ENCODE measurements around the gene C9orf78.

C9orf78 gene

GRCh38 chr9:129874261-129875101 lies 39.4 kb upstream of the C9orf78 start:
- DNase-seq (ENCODE audit: insufficient read length, low spot score) (no peak), FAIRE-seq (no peak)
- TF ChIP-seq POLR2A (IDR thresholded peaks at IDR 0.05; ENCODE audit: low read depth, low read length): no peak

GRCh38 chr9:129873563-129874190 lies 38.6 kb upstream of the C9orf78 start:
- no peak for FAIRE-seq
- no peak for DNase-seq (ENCODE audit: insufficient read length, low spot score)
- TF ChIP-seq POLR2A (IDR thresholded peaks at IDR 0.05; ENCODE audit: low read depth, low read length): no peak

GRCh38 chr9:129871046-129871445 lies 36.0 kb upstream of the C9orf78 start:
- no peak for DNase-seq (ENCODE audit: insufficient read length, low spot score)
- no peak for FAIRE-seq
- no peak for TF ChIP-seq POLR2A (IDR thresholded peaks at IDR 0.05; ENCODE audit: low read depth, low read length)

GRCh38 chr9:129869585-129870501 lies 34.8 kb upstream of the C9orf78 start:
- no peak for DNase-seq (ENCODE audit: insufficient read length, low spot score)
- no peak for FAIRE-seq
- TF ChIP-seq POLR2A (IDR thresholded peaks at IDR 0.05; ENCODE audit: low read depth, low read length): no peak

DNA sequence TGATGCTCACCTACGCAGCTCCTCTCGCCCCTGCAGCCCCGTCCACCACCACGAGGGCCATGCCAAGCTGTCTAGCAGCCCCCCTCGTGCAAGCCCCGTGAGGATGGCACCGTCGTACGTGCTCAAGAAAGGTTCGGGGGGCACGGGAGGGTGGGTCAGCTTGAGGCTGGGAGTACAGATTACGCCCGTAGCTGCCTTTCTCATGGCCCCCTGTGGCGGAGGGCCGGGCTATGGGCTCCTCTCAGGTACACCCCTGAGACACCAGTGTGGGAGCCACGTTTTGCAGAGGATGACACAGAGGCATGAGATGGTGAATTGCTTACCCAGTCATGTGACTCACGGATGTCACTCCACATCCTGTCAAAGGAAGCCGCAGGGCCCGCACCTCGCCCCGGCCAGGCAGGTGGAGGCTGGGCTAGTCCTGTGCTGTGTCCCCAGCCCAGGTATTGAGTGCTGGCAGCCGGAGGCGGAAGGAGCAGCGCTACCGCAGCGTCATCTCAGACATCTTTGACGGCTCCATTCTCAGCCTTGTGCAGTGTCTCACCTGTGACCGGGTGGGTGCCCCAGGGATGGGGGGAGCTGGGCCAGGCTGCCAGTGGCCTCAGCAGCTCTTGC lies 33.9 kb upstream of the C9orf78 start:
- DNase-seq (ENCODE audit: insufficient read length, low spot score): no peak
- TF ChIP-seq POLR2A (IDR thresholded peaks at IDR 0.05; ENCODE audit: low read depth, low read length): no peak
- no peak for FAIRE-seq

DNA sequence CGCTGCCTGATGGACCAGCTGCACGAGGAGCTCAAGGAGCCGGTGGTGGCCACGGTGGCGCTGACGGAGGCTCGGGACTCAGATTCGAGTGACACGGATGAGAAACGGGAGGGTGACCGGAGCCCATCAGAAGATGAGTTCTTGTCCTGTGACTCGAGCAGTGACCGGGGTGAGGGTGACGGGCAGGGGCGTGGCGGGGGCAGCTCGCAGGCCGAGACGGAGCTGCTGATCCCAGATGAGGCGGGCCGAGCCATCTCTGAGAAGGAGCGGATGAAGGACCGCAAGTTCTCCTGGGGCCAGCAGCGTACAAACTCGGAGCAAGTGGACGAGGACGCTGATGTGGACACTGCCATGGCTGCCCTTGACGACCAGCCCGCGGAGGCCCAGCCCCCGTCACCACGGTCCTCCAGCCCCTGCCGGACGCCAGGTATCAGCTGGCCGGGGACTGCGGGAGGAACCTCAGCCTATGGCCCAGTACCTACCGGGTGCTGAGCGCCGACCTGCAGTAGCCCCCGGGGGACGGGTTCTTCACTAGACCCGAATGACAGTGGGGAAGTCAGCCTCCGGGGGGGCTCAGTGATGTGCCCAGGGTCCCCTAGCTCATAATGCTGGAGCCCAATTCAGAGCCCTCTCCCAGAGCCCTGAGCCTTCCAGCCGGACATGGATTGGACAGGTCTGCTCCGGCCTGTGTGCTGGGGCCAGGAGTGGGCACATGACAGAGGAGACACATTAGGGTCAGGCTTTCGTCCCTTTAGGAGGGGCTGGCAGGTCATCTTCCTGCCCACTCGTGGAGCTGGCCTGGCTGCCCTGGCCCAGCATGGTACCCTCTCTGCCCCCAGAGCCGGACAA lies 33.2 kb upstream of the C9orf78 start:
- DNase-seq (ENCODE audit: insufficient read length, low spot score): no peak
- TF ChIP-seq POLR2A (IDR thresholded peaks at IDR 0.05; ENCODE audit: low read depth, low read length): no peak
- no peak for FAIRE-seq

GRCh38 chr9:129867136-129868022 lies 32.3 kb upstream of the C9orf78 start:
- DNase-seq (ENCODE audit: insufficient read length, low spot score): no peak
- no peak for TF ChIP-seq POLR2A (IDR thresholded peaks at IDR 0.05; ENCODE audit: low read depth, low read length)
- no peak for FAIRE-seq

- DNase-seq (ENCODE audit: insufficient read length, low spot score) (no peak), FAIRE-seq (no peak)
- TF ChIP-seq POLR2A (IDR thresholded peaks at IDR 0.05; ENCODE audit: low read depth, low read length): no peak
Observed at GRCh38 chr9:129866394-129867135, 31.5 kb upstream of the C9orf78 start.

DNA sequence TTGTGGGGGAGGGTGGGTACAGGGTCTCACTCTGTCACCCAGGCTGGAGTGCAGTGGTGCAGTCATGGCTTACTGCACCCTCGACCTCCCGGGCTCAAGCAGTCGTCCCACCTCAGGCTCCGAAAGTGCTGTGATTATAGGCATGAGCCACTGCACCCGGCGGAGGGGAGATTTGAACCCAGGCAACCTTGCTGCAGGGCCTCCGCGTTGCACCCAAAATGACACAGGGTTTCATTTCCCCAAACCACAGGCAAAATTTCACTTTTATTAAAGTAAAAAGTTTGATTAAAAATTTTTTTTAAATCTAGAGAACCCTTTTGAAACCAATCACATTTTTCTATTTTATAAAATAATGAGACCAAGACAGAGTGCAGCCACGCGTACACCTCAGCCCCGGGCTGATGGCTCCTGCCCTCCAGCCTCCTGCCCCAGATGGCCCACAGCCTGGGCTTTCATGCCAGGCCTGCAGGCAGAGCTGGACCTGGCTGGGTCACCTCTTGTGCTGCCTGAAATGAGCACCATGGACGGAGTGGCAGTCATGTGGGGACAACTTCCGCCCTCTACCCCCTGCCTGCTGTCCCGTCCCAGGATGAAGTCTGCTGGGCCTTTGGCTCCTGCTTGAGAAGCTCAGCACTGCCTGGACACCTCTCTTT lies 30.7 kb upstream of the C9orf78 start:
- FAIRE-seq: no peak
- no peak for DNase-seq (ENCODE audit: insufficient read length, low spot score)

DNA sequence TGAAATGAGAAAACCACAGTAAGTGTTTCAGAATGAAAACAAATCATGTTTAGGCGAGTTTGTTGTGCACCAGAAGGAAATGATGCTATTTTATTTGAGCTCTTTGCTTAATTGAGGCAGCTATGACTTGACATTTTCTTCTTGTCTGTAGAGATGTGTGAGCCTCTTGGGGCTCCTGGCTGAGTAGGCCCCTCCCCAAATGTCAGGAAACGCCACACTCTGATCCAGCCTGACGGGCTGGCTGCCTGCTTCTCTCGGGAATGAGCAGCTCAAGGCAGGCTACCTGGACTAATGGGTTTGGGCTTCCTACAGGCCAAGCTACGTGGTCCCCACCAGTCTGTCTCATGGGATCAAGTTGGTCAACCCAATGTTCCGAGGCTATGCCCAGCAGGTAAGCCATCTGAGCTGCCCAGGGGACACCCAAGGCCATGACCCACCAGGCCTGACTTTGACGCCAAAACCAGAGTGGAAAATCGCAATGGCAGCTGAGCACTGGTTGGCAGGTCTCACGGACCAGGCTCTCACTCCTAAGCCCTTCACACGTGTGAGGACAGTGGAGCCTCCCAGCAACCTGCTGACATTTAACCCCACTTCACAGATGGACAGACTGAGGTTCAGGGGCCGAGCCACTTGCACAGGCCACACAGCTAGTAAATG lies 30.0 kb upstream of the C9orf78 start:
- FAIRE-seq (no peak), DNase-seq (ENCODE audit: insufficient read length, low spot score) (no peak)
- no peak for TF ChIP-seq POLR2A (IDR thresholded peaks at IDR 0.05; ENCODE audit: low read depth, low read length)

More for the DNA sequence above, 30.7 kb upstream of the C9orf78 start:
- TF ChIP-seq POLR2A (IDR thresholded peaks at IDR 0.05; ENCODE audit: low read depth, low read length): no peak

All from H54 (cell line).